HepG2 (cell line): ENCODE results near the gene CIDEA. TPM values are rescaled to one million over a fixed set of nuclear protein-coding genes. Genes with fewer than 3 reads are reported as not detected.

Source experiments
- CCDC6 ChIP-seq: sonication (generic); formaldehyde crosslinking; IDR thresholded peaks from 2 replicates; pipeline ENCODE4 v1.8.1; 2022; ENCODE audit warnings: mild to moderate bottlenecking, missing genetic modification reagents, moderate library complexity
- CENPX ChIP-seq: sonication (generic); formaldehyde crosslinking; IDR thresholded peaks from 2 replicates; pipeline ENCODE4 v1.9.0; 2021; ENCODE audit warnings: mild to moderate bottlenecking, missing genetic modification reagents, moderate library complexity
- IRF2 ChIP-seq: IDR thresholded peaks from 2 replicates; pipeline ENCODE4 v1.6.1; 2018; ENCODE audit warnings: missing genetic modification reagents, missing compliant biosample characterization
- MAZ ChIP-seq, 2 experiments: sonication (generic) in 1 of 2; formaldehyde crosslinking in 1 of 2; IDR thresholded peaks; 2 replicates each; pipeline versions ENCODE4 v1.5.0 to v1.6.1; 2012 to 2020; ENCODE audit warnings: low read depth in 2 of 2, mild to moderate bottlenecking in 2 of 2, borderline replicate concordance in 1 of 2, improper control_type of control experiment in 1 of 2, low read length in 1 of 2, missing genetic modification reagents in 1 of 2, moderate library complexity in 1 of 2
- MED8 ChIP-seq: sonication (generic); formaldehyde crosslinking; IDR thresholded peaks from 2 replicates; pipeline ENCODE4 v1.8.1; 2023; ENCODE audit warnings: mild to moderate bottlenecking, missing genetic modification reagents; ENCODE audit not compliant: insufficient replicate concordance
- NCOA5 ChIP-seq: sonication (generic); formaldehyde crosslinking; IDR thresholded peaks from 2 replicates; pipeline ENCODE4 v1.4.0; 2020; ENCODE audit warnings: missing genetic modification reagents
- NONO ChIP-seq, 2 experiments: fragments of 450-650 bp in 1 of 2; sonication (generic) in 1 of 2; formaldehyde crosslinking in 1 of 2; IDR thresholded peaks in 1 of 2; conservative IDR thresholded peaks in 1 of 2; 2 replicates each; pipeline versions ENCODE4 v1.6.1 to v1.8.0; 2017 to 2022; ENCODE audit warnings: mild to moderate bottlenecking in 1 of 2, missing genetic modification reagents in 1 of 2, moderate library complexity in 1 of 2
- RAD21 ChIP-seq: fragments of 450-650 bp; formaldehyde crosslinking; IDR thresholded peaks from 2 replicates; pipeline ENCODE4 v1.5.0; 2020; ENCODE audit warnings: mild to moderate bottlenecking
- XRCC5 ChIP-seq: fragments of 200-400 bp; formaldehyde crosslinking; optimal IDR thresholded peaks from 2 replicates; pipeline ENCODE3; 2017; ENCODE audit warnings: mild to moderate bottlenecking, low read length
- ZBTB7B ChIP-seq: sonication (generic); formaldehyde crosslinking; IDR thresholded peaks from 2 replicates; pipeline ENCODE4 v1.4.0; 2020; ENCODE audit warnings: missing genetic modification reagents
- ZIK1 ChIP-seq: sonication (generic); formaldehyde crosslinking; IDR thresholded peaks from 2 replicates; pipeline ENCODE4 v1.5.0; 2020; ENCODE audit warnings: mild to moderate bottlenecking, low read depth, missing genetic modification reagents, borderline replicate concordance
- ZMYM3 ChIP-seq: sonication (generic); formaldehyde crosslinking; IDR thresholded peaks from 2 replicates; pipeline ENCODE4 v1.5.1; 2020; ENCODE audit warnings: mild to moderate bottlenecking, missing genetic modification reagents
- ZNF253 ChIP-seq: sonication (generic); formaldehyde crosslinking; IDR thresholded peaks from 2 replicates; pipeline ENCODE4 v1.8.0; 2022; ENCODE audit warnings: mild to moderate bottlenecking, missing genetic modification reagents, borderline replicate concordance
- polyA plus RNA-seq, 8 experiments: library from polyadenylated mRNA; depleted of rRNA in 3 of 8; stranded (reverse) in 7 of 8; unstranded in 1 of 8; fragments of >200 nt; fragmentation: Illumina TruSeq in 4 of 8; extraction: Trizol in 4 of 8; gene quantifications; 2 replicates each; pipeline versions ENCODE4 v1.2.1 to v1.2.3, GENCODE V29; 2011 to 2016; ENCODE audit warnings: low read depth in 4 of 8, missing spikeins in 1 of 8, mixed read lengths in 1 of 8; ENCODE audit not compliant: insufficient read depth in 1 of 8
- total RNA-seq, 5 experiments: library from RNA; depleted of rRNA; stranded (reverse); fragments of >200 nt; fragmentation: Illumina TruSeq; extraction: Trizol; gene quantifications; 2 replicates each; pipeline ENCODE4 v1.2.3, GENCODE V29; 2016; ENCODE audit warnings: low read depth in 1 of 5
- TF ChIP-seq, protein P1 (sequence below): sonication (generic); formaldehyde crosslinking; IDR thresholded peaks from 2 replicates; pipeline ENCODE4 v1.8.1; 2023; ENCODE audit warnings: mild to moderate bottlenecking, inconsistent platforms, moderate library complexity, missing genetic modification reagents, borderline replicate concordance
- TF ChIP-seq, protein P2 (sequence below): IDR thresholded peaks from 2 replicates; pipeline ENCODE4 v1.6.1; 2018; ENCODE audit warnings: missing genetic modification reagents
- TF ChIP-seq, protein P3 (sequence below): sonication (generic); formaldehyde crosslinking; IDR thresholded peaks from 2 replicates; pipeline ENCODE4 v1.4.0; 2020; ENCODE audit warnings: mild to moderate bottlenecking, missing genetic modification reagents
- TF ChIP-seq, protein P4 (sequence below): sonication (generic); formaldehyde crosslinking; IDR thresholded peaks from 2 replicates; pipeline ENCODE4; 2020; ENCODE audit warnings: missing genetic modification reagents, mild to moderate bottlenecking, borderline replicate concordance

Gene CIDEA
- total and polyA plus RNA-seq, 2 of the 13 experiments (the other 11 are each of a cell fraction or from before 2014, with no cell fraction given): not detected

DNA sequence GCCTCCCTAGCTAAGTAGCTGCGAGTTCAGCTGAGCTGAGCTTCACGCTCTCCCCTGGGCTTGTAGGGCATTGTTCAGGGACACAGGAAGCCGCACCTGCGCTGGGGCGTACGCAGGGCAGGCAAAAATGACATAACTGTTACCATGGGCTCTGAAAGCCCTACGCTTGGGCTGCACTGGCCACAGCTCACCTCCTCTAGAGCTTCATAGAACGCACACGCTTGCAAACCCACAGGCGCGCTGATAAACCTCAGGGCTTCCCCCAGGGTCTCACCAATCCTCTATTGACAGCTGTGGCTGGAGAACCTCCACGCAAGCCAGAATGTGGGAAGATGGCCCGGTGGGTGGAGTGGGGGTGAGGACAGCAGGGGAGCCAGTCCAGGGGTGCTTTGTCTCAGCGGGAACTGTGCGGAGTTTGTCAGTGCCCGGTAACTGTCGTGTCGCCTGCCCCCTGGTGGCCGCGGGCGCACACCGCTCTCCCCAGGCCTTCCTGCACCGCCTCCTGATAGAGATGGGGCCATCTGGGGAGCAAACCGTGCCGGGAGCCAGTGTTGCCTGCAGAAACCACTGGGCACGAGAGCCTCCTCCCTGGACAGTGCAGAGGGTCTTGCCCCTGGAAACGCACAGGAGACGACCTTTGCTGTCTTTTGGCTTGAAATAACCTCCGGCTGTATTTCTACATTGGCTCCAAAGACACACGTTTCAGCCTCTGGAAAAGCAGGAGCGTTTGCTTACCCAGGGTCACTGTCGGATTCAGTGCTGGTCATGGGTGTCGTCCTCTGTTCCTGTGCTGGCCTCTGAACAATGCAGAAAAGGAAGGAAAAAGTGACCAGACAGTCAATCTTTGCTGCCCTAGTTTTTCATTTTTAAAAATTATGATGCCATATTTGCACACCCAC lies 17.0 kb upstream of the CIDEA start (continued):
- TF ChIP-seq ZNF253 (no peak), CCDC6 (CRISPR knock-in tag) (0 out of 2 replicates have a peak, but pooled peaks have one; percentile 52), MAZ (IDR thresholded peaks at IDR 0.05; ENCODE audit: borderline replicate concordance, low read depth, low read length) (no peak), MAZ (CRISPR knock-in tag; IDR thresholded peaks at IDR 0.05; ENCODE audit: low read depth) (no peak), ZIK1 (CRISPR knock-in tag) (no peak), CENPX (CRISPR knock-in tag) (no peak), RAD21 (CRISPR knock-in tag) (peak; percentile 89), XRCC5 (peak; percentile 75), NONO (IDR thresholded peaks at IDR 0.05) (no peak), NONO (CRISPR knock-in tag; conservative IDR thresholded peaks at IDR 0.05) (peak; percentile 53; the same call in 1 of the 2 replicates), MED8 (CRISPR knock-in tag) (no peak), ZMYM3 (CRISPR knock-in tag) (no peak), IRF2 (CRISPR knock-in tag) (no peak), ZBTB7B (no peak), NCOA5 (CRISPR knock-in tag) (no peak)
- TF ChIP-seq, protein P1, sequence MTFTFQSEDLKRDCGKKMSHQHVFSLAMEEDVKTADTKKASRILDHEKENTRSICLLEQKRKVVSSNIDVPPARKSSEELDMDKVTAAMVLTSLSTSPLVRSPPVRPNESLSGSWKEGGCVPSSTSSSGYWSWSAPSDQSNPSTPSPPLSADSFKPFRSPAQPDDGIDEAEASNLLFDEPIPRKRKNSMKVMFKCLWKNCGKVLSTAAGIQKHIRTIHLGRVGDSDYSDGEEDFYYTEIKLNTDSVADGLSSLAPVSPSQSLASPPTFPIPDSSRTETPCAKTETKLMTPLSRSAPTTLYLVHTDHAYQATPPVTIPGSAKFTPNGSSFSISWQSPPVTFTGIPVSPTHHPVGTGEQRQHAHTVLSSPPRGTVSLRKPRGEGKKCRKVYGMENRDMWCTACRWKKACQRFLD (CRISPR knock-in tag): no peak
- TF ChIP-seq, protein P2, sequence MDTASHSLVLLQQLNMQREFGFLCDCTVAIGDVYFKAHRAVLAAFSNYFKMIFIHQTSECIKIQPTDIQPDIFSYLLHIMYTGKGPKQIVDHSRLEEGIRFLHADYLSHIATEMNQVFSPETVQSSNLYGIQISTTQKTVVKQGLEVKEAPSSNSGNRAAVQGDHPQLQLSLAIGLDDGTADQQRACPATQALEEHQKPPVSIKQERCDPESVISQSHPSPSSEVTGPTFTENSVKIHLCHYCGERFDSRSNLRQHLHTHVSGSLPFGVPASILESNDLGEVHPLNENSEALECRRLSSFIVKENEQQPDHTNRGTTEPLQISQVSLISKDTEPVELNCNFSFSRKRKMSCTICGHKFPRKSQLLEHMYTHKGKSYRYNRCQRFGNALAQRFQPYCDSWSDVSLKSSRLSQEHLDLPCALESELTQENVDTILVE (CRISPR knock-in tag): no peak
- TF ChIP-seq, protein P3, sequence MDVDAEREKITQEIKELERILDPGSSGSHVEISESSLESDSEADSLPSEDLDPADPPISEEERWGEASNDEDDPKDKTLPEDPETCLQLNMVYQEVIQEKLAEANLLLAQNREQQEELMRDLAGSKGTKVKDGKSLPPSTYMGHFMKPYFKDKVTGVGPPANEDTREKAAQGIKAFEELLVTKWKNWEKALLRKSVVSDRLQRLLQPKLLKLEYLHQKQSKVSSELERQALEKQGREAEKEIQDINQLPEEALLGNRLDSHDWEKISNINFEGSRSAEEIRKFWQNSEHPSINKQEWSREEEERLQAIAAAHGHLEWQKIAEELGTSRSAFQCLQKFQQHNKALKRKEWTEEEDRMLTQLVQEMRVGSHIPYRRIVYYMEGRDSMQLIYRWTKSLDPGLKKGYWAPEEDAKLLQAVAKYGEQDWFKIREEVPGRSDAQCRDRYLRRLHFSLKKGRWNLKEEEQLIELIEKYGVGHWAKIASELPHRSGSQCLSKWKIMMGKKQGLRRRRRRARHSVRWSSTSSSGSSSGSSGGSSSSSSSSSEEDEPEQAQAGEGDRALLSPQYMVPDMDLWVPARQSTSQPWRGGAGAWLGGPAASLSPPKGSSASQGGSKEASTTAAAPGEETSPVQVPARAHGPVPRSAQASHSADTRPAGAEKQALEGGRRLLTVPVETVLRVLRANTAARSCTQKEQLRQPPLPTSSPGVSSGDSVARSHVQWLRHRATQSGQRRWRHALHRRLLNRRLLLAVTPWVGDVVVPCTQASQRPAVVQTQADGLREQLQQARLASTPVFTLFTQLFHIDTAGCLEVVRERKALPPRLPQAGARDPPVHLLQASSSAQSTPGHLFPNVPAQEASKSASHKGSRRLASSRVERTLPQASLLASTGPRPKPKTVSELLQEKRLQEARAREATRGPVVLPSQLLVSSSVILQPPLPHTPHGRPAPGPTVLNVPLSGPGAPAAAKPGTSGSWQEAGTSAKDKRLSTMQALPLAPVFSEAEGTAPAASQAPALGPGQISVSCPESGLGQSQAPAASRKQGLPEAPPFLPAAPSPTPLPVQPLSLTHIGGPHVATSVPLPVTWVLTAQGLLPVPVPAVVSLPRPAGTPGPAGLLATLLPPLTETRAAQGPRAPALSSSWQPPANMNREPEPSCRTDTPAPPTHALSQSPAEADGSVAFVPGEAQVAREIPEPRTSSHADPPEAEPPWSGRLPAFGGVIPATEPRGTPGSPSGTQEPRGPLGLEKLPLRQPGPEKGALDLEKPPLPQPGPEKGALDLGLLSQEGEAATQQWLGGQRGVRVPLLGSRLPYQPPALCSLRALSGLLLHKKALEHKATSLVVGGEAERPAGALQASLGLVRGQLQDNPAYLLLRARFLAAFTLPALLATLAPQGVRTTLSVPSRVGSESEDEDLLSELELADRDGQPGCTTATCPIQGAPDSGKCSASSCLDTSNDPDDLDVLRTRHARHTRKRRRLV: no peak
- TF ChIP-seq, protein P4, sequence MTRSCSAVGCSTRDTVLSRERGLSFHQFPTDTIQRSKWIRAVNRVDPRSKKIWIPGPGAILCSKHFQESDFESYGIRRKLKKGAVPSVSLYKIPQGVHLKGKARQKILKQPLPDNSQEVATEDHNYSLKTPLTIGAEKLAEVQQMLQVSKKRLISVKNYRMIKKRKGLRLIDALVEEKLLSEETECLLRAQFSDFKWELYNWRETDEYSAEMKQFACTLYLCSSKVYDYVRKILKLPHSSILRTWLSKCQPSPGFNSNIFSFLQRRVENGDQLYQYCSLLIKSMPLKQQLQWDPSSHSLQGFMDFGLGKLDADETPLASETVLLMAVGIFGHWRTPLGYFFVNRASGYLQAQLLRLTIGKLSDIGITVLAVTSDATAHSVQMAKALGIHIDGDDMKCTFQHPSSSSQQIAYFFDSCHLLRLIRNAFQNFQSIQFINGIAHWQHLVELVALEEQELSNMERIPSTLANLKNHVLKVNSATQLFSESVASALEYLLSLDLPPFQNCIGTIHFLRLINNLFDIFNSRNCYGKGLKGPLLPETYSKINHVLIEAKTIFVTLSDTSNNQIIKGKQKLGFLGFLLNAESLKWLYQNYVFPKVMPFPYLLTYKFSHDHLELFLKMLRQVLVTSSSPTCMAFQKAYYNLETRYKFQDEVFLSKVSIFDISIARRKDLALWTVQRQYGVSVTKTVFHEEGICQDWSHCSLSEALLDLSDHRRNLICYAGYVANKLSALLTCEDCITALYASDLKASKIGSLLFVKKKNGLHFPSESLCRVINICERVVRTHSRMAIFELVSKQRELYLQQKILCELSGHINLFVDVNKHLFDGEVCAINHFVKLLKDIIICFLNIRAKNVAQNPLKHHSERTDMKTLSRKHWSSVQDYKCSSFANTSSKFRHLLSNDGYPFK (CRISPR knock-in tag): 0 out of 2 replicates have a peak, but pooled peaks have one; percentile 17
